ENCODE data around the gene OR2A42.
"Not testable (repeated sequence)": the region's sequence is repeated elsewhere in the genome, so short reads cannot be mapped to it uniquely, and the experiment has no call there.

The OR2A42 gene

GRCh38 chr7:144238530-144239082, 799 bp downstream of the OR2A42 start:
- not testable (repeated sequence) for DNase-seq (ENCODE audit: insufficient read length, low spot score); FAIRE-seq

- not testable (repeated sequence) for DNase-seq (ENCODE audit: insufficient read length, low spot score); FAIRE-seq
These were observed 6.4 kb downstream of the OR2A42 start for GRCh38 chr7:144233039-144233438.

- not testable (repeated sequence) for DNase-seq (ENCODE audit: insufficient read length, low spot score)
These were observed 8.4 kb downstream of the OR2A42 start for GRCh38 chr7:144231027-144231426.

GRCh38 chr7:144228810-144229209, 10.6 kb downstream of the OR2A42 start:
- FAIRE-seq; DNase-seq (ENCODE audit: insufficient read length, low spot score): not testable (repeated sequence)

More at GRCh38 chr7:144231027-144231426, 8.4 kb downstream of the OR2A42 start:
- FAIRE-seq, result not testable (repeated sequence)

GRCh38 chr7:144226866-144227265, 12.5 kb downstream of the OR2A42 start:
- not testable (repeated sequence) for FAIRE-seq; DNase-seq (ENCODE audit: insufficient read length, low spot score)

- DNase-seq (ENCODE audit: insufficient read length, low spot score); FAIRE-seq: not testable (repeated sequence)
These were observed 15.7 kb downstream of the OR2A42 start for GRCh38 chr7:144223675-144224074.

- not testable (repeated sequence) for DNase-seq (ENCODE audit: insufficient read length, low spot score); FAIRE-seq
These were observed 18.9 kb downstream of the OR2A42 start for GRCh38 chr7:144220531-144220930.

GRCh38 chr7:144219149-144219548, 20.3 kb downstream of the OR2A42 start:
- not testable (repeated sequence) for FAIRE-seq; DNase-seq (ENCODE audit: insufficient read length, low spot score)

- FAIRE-seq; DNase-seq (ENCODE audit: insufficient read length, low spot score): not testable (repeated sequence)
These were observed 20.8 kb downstream of the OR2A42 start for GRCh38 chr7:144218581-144218980.

GRCh38 chr7:144217200-144217599, 22.2 kb downstream of the OR2A42 start:
- not testable (repeated sequence) for DNase-seq (ENCODE audit: insufficient read length, low spot score); FAIRE-seq

- FAIRE-seq; DNase-seq (ENCODE audit: insufficient read length, low spot score): not testable (repeated sequence)
These were observed 34.1 kb downstream of the OR2A42 start for GRCh38 chr7:144205306-144205705.

GRCh38 chr7:144203086-144203485, 36.3 kb downstream of the OR2A42 start:
- DNase-seq (ENCODE audit: insufficient read length, low spot score); FAIRE-seq: not testable (repeated sequence)

- FAIRE-seq; DNase-seq (ENCODE audit: insufficient read length, low spot score): not testable (repeated sequence)
These were observed 37.4 kb downstream of the OR2A42 start for GRCh38 chr7:144201978-144202377.

- FAIRE-seq; DNase-seq (ENCODE audit: insufficient read length, low spot score): not testable (repeated sequence)
These were observed 40.5 kb downstream of the OR2A42 start for GRCh38 chr7:144198934-144199333.

GRCh38 chr7:144195212-144195872, 44.1 kb downstream of the OR2A42 start, which contains the start of gene ARHGEF35:
ARHGEF35 (minus strand) TSS chr7:144195833; CDS start chr7:144188383, 7,450 bp downstream.
- not testable (repeated sequence) for DNase-seq (ENCODE audit: insufficient read length, low spot score); FAIRE-seq

GRCh38 chr7:144194453-144194852, 45.0 kb downstream of the OR2A42 start:
- not testable (repeated sequence) for FAIRE-seq; DNase-seq (ENCODE audit: insufficient read length, low spot score)

- DNase-seq (ENCODE audit: insufficient read length, low spot score); FAIRE-seq: not testable (repeated sequence)
These were observed 45.6 kb downstream of the OR2A42 start for GRCh38 chr7:144193782-144194181.

- not testable (repeated sequence) for DNase-seq (ENCODE audit: insufficient read length, low spot score); FAIRE-seq
These were observed 50.7 kb downstream of the OR2A42 start for GRCh38 chr7:144188578-144189171.

- not testable (repeated sequence) for DNase-seq (ENCODE audit: insufficient read length, low spot score); FAIRE-seq
These were observed 51.6 kb downstream of the OR2A42 start for GRCh38 chr7:144187848-144188247.

GRCh38 chr7:144183166-144183565, 56.2 kb downstream of the OR2A42 start, which contains the start of gene CTAGE4:
CTAGE4 (plus strand) TSS chr7:144183466; CDS start chr7:144183504, 38 bp downstream.
- DNase-seq (ENCODE audit: insufficient read length, low spot score); FAIRE-seq: not testable (repeated sequence)

GRCh38 chr7:144179165-144179479, 60.3 kb downstream of the OR2A42 start:
- FAIRE-seq, result not testable (repeated sequence)

More at GRCh38 chr7:144179165-144179479, 60.3 kb downstream of the OR2A42 start:
- not testable (repeated sequence) for DNase-seq (ENCODE audit: insufficient read length, low spot score)

Measured in D721Med (cell line).